Measurements from ENCODE around the gene MAP2. TPM values are rescaled to one million over a fixed set of nuclear protein-coding genes. Genes with fewer than 3 reads are reported as not detected.

MAP2 gene
- total and polyA plus RNA-seq, 2 of the 13 experiments (the other 11 are each of a cell fraction or from before 2014, with no cell fraction given) = 0.08 TPM; not detected in 1

- TF ChIP-seq ASH2L (IDR thresholded peaks at IDR 0.05; ENCODE audit: insufficient read length, low read depth, low read length) (no peak), ZNF335 (CRISPR knock-in tag; IDR thresholded peaks at IDR 0.05) (peak; percentile 89), U2AF1 (optimal IDR thresholded peaks at IDR 0.05; ENCODE audit: low read depth, low read length) (no peak), ZNF766 (CRISPR knock-in tag; IDR thresholded peaks at IDR 0.05; ENCODE audit: borderline replicate concordance) (peak; percentile 96), GRHL1 (CRISPR knock-in tag; conservative IDR thresholded peaks at IDR 0.05) (no peak), SYNCRIP (IDR thresholded peaks at IDR 0.05; ENCODE audit: insufficient read depth, low read depth, low read length) (no peak), ZNF317 (CRISPR knock-in tag; IDR thresholded peaks at IDR 0.05) (peak; percentile 85), MXI1 (IDR thresholded peaks at IDR 0.05; ENCODE audit: borderline replicate concordance, low read depth, low read length) (no peak), RBAK (CRISPR knock-in tag; IDR thresholded peaks at IDR 0.05) (no peak), THAP11 (CRISPR knock-in tag; IDR thresholded peaks at IDR 0.05) (peak; percentile 74), FOXM1 (CRISPR knock-in tag; IDR thresholded peaks at IDR 0.05) (peak; percentile 81), HDAC2 (CRISPR knock-in tag; IDR thresholded peaks at IDR 0.05) (peak; percentile 92), ZNF605 (CRISPR knock-in tag; IDR thresholded peaks at IDR 0.05) (peak; percentile 93), ZSCAN25 (CRISPR knock-in tag; IDR thresholded peaks at IDR 0.05) (peak; percentile 91), SRSF1 (optimal IDR thresholded peaks at IDR 0.05; ENCODE audit: low read depth, low read length) (peak; percentile 59), YEATS4 (CRISPR knock-in tag; IDR thresholded peaks at IDR 0.05; ENCODE audit: borderline replicate concordance) (peak; percentile 71; the same call in 1 of the 2 replicates), CBX1 (IDR thresholded peaks at IDR 0.05; ENCODE audit: low read depth) (peak; percentile 68), ZNF18 (CRISPR knock-in tag; IDR thresholded peaks at IDR 0.05; ENCODE audit: insufficient replicate concordance) (peak; percentile 86), ZNF879 (CRISPR knock-in tag; IDR thresholded peaks at IDR 0.05) (peak; percentile 95), ZNF710 (CRISPR knock-in tag; IDR thresholded peaks at IDR 0.05; ENCODE audit: borderline replicate concordance) (peak; percentile 83; the same call in 1 of the 2 replicates), NR0B2 (CRISPR knock-in tag; IDR thresholded peaks at IDR 0.05) (peak; percentile 94), PHF20 (CRISPR knock-in tag; IDR thresholded peaks at IDR 0.05) (peak; percentile 62), MNT (IDR thresholded peaks at IDR 0.05) (no peak)
These were observed 347.8 kb downstream of the MAP2 start, which contains the start of gene UNC80 (continued) for GRCh38 chr2:209771474-209772289.

All from HepG2 (cell line).